HL-60 (cell line): ENCODE data around the gene SMARCB1.

Experiments used
- DNase-seq, 2 experiments: peaks; one replicate each; pipeline ENCODE4 v3.0.0-alpha.2; 2010 to 2020; ENCODE audit warnings: low read depth in 1 of 2, low spot score in 1 of 2
- H3K27ac ChIP-seq: fragments of 250-450 bp; sonication (Bioruptor Pico); replicated peaks from 2 replicates; pipeline ENCODE4 v1.5.1; 2020; ENCODE audit warnings: mild to moderate bottlenecking, moderate library complexity
- H3K27me3 ChIP-seq: fragments of 250-450 bp; sonication (Bioruptor Pico); 2 replicates; pipeline ENCODE4 v1.5.1; 2021; ENCODE audit warnings: mild to moderate bottlenecking, moderate library complexity; ENCODE audit not compliant: insufficient read depth, poor library complexity, severe bottlenecking
- H3K4me3 ChIP-seq: replicated peaks from 2 replicates; pipeline ENCODE4 v1.5.1; 2011; ENCODE audit warnings: mild to moderate bottlenecking, control low read depth, low read length; ENCODE audit not compliant: insufficient read depth
- CTCF ChIP-seq: IDR thresholded peaks from one replicate; pipeline ENCODE4 v1.5.1; 2011; ENCODE audit warnings: low read length, control low read depth, inconsistent platforms; ENCODE audit not compliant: insufficient read depth
- GABPA ChIP-seq: IDR thresholded peaks from 2 replicates; pipeline ENCODE4 v1.6.1; 2012; ENCODE audit warnings: low read depth
- POLR2AphosphoS5 ChIP-seq: IDR thresholded peaks from 2 replicates; pipeline ENCODE4 v1.6.1; 2012; ENCODE audit warnings: low read depth
- REST ChIP-seq: IDR thresholded peaks from 2 replicates; pipeline ENCODE4 v1.6.1; 2012; ENCODE audit warnings: low read depth; ENCODE audit not compliant: insufficient replicate concordance
- SPI1 ChIP-seq: IDR thresholded peaks from 2 replicates; pipeline ENCODE4 v1.6.1; 2012; ENCODE audit warnings: low read depth, mild to moderate bottlenecking, borderline replicate concordance

SMARCB1 gene

GRCh38 chr22:23763579-23763945 lies 23.2 kb upstream of the SMARCB1 start:
- no peak for DNase-seq
- H3K27ac ChIP-seq: no peak overlapping the region
- no peaks in the 10 kb centered on the region for H3K27me3 ChIP-seq
- no peak overlapping the region for H3K4me3 ChIP-seq
- TF ChIP-seq CTCF (no peak), SPI1 (no peak), REST (no peak), GABPA (no peak), POLR2AphosphoS5 (no peak)

GRCh38 chr22:23763954-23764353 lies 22.8 kb upstream of the SMARCB1 start:
- no peak for DNase-seq
- no peak overlapping the region for H3K27ac ChIP-seq
- no peaks in the 10 kb centered on the region for H3K27me3 ChIP-seq
- H3K4me3 ChIP-seq: no peak overlapping the region
- TF ChIP-seq SPI1 (no peak), CTCF (no peak), GABPA (no peak), POLR2AphosphoS5 (no peak), REST (no peak)

- no peak overlapping the region for H3K27ac ChIP-seq
- DNase-seq: no peak
- no peak overlapping the region for H3K4me3 ChIP-seq
- peak; percentile 6; the same call in 1 of the 2 replicates for TF ChIP-seq POLR2AphosphoS5
- TF ChIP-seq CTCF: no peak
- H3K27me3 ChIP-seq: no peaks in the 10 kb centered on the region
Observed at GRCh38 chr22:23764899-23765881, 21.6 kb upstream of the SMARCB1 start.
